TTC549 (cell line): ENCODE data around the gene MBL2.

Experiments used
- FAIRE-seq: peaks from 2 replicates; lab custom pipeline; 2012; peaks lifted over from hg19 to GRCh38; lab: Jason Lieb, UNC

The MBL2 gene

DNA sequence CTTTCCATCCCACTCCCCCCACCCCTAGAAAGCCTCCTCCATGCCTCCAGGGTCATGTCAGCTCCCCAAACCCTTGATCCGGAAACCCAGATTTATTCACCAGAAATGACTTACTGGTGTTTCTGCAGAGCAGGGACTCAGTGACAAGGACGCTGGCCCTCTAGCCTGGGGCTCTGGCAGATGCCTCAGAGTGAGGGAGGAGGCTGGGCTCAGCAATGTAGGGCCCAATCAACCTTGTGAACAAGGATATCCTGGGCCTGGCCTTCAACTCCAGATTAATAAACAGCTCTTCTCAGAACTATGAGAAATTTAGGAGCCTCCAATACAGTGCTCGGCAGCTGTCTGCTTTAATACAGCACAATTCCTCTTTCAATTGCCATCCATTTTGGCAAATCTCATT lies at the start of gene MBL2:
Gene MBL2, minus strand, starts transcription at position 162 of the 400 bp plus-strand sequence. CDS start 1,149 bp downstream, outside the sequence.
- FAIRE-seq: no peak

- FAIRE-seq: no peak
These were observed 47.7 kb upstream of the MBL2 start for GRCh38 chr10:52820309-52820708.

- peak; percentile 34 for FAIRE-seq
These were observed 45.4 kb upstream of the MBL2 start for GRCh38 chr10:52818019-52818418.

DNA sequence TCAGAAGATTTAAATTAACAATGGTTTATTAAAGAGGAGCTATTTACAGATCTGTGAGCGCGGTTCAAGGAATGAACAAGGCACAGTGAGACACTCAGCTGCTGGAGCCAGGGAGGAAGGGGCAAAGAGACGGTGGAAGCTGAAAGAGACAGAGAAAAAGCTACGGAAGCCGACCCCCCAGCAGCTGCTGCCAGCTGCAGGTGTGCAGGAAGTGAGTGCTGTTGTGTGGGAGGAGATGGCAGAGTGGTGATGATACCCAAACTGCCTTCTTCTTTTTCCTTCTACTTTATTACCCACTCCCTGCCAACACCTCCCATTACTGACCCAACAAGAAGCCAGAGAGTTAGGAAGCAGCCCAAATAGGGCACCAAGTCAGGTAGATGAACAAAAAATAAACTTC lies 41.9 kb upstream of the MBL2 start:
- FAIRE-seq: no peak

DNA sequence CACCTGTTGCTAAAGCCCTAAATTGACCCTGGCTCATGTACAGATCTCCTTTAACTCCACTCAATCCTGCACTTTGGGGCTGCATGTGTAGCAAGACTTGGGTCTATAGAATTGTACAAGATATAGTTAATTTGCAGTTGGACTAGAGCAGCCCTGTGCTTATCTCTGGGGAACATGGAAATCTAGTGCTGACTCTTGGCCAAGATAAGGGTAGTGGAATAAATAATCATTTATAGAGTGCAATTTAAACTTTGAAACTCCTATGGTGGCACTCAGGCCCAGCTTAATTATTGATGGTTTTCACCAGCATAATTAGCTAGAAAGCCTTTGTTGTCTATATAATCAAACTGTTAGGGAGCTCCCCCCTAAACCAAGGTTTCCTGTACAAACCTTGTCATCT lies 39.2 kb upstream of the MBL2 start:
- no peak for FAIRE-seq

DNA sequence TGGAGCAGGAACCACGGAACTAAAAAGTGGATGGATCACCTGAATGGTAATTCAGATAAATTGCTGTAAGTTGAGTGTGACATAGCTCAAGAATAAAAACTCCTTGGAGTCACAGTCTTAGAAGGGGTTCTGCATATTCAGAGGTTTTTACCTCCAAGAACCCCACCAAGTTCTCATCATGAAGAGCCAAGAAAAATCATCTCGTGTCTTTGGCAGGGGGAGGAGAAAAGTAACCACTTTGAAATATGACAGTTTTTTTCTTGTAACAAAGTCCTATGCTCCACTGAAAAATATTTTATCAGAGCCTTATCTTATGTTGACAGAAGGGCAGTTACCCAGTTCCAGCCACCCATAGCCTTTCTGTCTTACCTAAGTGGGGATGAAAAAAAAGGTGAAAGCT lies 38.2 kb upstream of the MBL2 start:
- no peak for FAIRE-seq

- FAIRE-seq: no peak
These were observed 35.2 kb upstream of the MBL2 start for GRCh38 chr10:52807803-52808202.

DNA sequence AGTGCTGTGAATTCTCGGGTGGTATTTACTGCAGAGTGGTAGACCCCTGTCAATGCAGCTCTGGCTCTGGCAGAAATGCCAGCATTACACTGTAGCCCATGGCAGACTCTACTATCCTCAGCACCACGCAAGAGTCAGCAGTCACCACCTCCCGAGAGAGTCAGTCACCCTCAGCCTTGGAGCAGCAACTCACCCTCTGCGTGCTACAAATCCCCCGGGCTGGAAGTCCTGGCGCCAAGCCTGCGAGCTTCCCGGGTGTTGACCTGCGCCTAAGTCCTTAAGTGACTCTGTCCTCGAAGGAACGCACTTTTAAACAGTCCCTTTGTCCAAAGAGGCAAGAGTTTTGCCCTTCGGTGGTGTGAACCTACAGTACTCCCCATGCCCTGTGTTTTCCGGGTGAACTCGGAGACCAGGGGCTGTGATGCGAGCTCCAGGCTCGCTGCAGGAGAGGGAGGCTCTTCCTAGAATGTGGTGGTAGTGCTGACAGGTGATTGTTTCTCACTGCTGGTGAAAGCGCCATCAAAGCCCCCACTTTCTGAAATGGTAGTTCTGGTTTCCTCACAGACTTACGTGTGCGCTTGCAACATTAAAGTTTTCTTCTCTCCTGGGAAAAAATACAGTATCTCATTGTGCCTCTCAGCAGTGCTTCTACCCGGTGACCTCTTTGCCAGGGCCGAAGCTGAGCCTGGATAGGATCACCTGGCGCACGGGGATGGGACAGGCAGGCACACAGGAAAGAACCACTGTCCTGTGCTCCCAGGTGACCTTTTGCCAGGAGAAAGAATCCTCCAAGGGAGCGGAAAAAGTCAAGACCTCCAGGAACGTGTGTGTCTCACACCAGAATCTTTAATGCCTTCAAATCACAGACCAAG lies 33.1 kb upstream of the MBL2 start:
- FAIRE-seq: no peak

DNA sequence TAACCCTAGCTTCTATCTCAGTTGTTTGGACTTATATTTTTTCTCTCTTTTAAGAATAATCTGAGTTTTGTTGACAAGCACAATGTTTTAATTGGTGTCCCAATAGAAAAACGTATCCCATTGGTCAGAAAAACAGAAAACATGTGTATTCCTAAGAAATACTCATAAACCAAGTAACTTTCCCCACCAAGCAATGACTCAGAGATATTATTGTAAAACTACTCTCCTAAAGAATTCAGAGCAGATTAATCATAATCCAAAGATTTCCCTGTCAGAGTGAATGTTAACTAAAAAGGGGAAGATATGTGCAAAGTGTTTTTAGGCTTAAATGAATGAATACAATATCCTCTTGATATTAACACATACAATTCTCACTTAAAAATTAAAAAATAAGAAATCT lies 29.4 kb upstream of the MBL2 start:
- no peak for FAIRE-seq

- no peak for FAIRE-seq
These were observed 13.5 kb upstream of the MBL2 start for GRCh38 chr10:52786098-52786497.

GRCh38 chr10:52785418-52785817 lies 12.8 kb upstream of the MBL2 start:
- FAIRE-seq: no peak

- FAIRE-seq: no peak
These were observed 11.1 kb upstream of the MBL2 start for GRCh38 chr10:52783726-52784125.

DNA sequence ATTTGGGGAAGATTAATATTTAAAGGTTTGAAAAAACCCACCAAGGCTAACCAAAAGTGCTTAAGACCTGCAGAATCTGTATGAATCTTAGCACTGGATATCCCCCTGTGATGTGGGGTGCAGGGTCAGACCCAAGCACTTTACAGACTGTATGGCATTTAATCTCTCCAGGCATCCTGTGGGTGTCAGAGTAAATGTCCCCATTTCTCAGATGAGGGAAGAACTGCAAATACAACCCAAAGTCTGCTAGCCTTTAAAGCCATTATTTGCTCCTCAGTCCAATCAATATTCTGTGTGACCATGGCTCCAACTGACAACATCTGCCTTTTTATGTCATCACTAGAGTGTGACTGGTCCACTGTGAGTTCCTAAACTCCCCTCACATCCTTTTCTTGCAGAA lies 10.0 kb upstream of the MBL2 start:
- FAIRE-seq: no peak

DNA sequence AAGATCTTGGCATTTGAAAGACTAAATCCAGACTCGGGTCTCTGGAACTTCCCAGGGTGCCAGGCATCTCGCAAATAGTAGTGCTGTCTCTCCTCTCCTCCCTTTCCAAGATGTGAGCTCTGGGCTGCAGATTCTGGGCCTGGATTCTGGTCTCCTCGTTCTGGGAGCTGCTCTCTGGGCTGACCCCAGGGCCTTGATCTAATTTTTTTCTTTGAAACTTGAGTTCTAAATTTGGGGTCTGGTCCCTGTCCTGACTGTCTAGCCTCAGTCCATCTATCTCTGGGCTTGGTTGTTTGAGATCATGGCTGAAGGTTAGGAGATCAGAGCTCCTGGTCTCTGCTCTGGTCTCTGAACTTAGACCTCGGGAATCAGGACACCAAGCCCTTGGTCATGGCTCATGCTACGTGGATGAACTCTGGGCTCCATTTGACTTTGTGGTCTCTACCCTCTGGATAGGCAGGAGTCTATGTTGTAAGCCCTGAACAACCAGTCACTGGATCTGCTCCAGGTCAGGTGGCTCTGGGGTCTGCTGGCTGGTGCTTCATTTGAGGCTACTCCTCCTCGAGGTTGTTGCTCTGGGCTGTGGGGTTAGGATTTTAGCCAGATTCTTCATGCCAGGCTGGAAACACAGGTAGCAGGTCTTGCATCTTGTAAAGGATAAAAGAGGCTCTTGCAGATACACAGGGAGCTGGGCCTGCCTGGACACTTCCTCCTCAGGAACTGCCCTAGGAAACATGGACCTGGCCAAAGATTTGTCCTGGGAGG lies 8.0 kb upstream of the MBL2 start:
- no peak for FAIRE-seq

GRCh38 chr10:52779541-52780390 lies 7.2 kb upstream of the MBL2 start:
- no peak for FAIRE-seq

GRCh38 chr10:52778511-52779392 lies 6.2 kb upstream of the MBL2 start:
- FAIRE-seq: no peak

GRCh38 chr10:52777414-52777813 lies 4.8 kb upstream of the MBL2 start:
- no peak for FAIRE-seq

- no peak for FAIRE-seq
These were observed 3.9 kb upstream of the MBL2 start for GRCh38 chr10:52776471-52776903.

DNA sequence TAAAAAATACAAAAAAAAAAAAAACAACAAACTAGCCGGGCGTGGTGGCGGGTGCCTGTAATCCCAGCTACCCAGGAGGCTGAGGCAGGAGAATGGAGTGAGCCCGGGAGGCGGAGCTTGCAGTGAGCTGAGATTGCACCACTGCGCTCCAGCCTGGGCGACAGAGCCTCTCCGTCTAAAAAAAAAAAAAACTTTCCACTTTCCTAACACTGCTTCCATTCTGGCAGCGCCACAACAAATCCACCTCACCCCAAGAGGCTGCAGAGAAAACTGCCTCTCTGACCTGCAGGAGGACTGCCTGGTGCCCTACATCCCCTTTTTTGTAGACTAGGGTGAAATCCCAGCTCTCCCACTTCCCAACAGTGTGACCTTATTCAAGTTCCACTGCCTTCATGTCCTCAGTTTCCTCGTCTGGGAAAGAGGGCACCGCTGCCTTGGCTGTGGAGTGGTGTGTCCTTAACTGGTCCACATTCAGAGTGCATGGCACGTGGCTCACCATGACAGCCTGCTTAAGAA lies 2.6 kb upstream of the MBL2 start:
- FAIRE-seq: no peak

DNA sequence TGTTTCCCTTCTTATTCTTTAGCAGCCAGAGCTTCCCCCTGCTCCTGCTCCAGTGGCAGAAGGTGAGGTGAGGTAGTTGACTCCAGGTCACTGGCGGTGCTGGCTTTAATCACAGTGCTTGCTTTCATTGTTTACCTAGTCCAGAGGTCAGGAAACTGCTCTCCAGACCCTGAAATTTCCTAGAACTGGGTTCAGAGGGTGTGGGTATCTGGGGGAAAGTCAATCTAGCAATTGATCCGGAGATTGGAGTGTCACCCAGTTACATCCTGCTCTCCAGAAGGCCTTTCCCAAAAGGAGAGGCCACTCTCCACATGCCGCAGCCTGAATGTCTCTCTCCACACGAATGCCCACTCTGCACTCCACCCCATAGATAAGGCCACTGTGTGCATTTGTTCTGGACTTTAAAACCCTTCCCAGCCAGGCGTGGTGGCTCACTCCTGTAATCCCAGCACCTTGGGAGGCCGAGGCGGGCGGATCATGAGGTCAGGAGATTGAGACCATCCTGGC lies 2.1 kb upstream of the MBL2 start:
- FAIRE-seq: no peak

GRCh38 chr10:52774182-52774581 lies 1.6 kb upstream of the MBL2 start:
- FAIRE-seq: no peak
